Measurements from ENCODE around the gene PTGR3.

DNA sequence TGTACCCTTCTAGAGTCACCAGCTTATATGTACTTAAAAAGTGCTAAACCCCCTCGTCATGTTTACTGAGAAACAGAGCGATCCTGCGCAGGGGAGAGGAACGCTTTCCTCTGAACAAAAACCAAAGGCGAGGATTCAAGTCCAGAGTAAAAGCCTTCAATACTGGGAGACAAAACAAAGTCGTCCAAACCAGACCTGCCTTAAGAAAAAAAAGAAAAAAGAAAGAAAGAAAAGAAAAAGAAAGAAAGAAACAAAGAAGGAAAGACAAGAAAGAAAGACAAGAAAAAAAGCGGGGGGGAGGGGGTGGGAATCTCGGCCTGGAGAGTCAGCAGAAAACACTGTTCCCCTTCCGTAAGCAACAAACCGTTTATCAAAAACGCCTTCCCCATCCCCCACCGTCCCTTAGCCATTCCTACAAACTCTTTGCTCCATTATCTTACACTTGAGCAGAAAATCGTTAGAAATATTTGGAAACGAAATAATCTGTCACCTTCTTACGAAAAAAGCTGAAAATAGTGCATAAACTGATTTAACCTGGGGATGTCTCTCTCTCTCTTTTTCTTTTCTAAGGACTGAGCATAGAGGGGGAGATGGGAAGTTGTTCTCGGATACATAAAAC is 3.3 kb downstream of the PTGR3 start:
- TF ChIP-seq, protein P1, sequence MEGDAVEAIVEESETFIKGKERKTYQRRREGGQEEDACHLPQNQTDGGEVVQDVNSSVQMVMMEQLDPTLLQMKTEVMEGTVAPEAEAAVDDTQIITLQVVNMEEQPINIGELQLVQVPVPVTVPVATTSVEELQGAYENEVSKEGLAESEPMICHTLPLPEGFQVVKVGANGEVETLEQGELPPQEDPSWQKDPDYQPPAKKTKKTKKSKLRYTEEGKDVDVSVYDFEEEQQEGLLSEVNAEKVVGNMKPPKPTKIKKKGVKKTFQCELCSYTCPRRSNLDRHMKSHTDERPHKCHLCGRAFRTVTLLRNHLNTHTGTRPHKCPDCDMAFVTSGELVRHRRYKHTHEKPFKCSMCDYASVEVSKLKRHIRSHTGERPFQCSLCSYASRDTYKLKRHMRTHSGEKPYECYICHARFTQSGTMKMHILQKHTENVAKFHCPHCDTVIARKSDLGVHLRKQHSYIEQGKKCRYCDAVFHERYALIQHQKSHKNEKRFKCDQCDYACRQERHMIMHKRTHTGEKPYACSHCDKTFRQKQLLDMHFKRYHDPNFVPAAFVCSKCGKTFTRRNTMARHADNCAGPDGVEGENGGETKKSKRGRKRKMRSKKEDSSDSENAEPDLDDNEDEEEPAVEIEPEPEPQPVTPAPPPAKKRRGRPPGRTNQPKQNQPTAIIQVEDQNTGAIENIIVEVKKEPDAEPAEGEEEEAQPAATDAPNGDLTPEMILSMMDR (conservative IDR thresholded peaks at IDR 0.05; ENCODE audit: low read length) = no peak
- no peak for TF ChIP-seq EZH2phosphoT487 (IDR thresholded peaks at IDR 0.05; ENCODE audit: borderline replicate concordance, low read depth, low read length)

Measured in OCI-LY7 (cell line).